Ishikawa (cell line): ENCODE results near the gene RAD54L.

Experiments
- CEBPB ChIP-seq: IDR thresholded peaks from 2 replicates; pipeline ENCODE4 v1.6.1; 2012
- CREB1 ChIP-seq: IDR thresholded peaks from 2 replicates; pipeline ENCODE4 v1.6.1; 2012; ENCODE audit warnings: low read depth
- EGR1 ChIP-seq: IDR thresholded peaks from 2 replicates; pipeline ENCODE4 v1.6.1; 2012
- EP300 ChIP-seq: IDR thresholded peaks from 2 replicates; pipeline ENCODE4 v1.6.1; 2012; ENCODE audit warnings: borderline replicate concordance
- FOXM1 ChIP-seq: IDR thresholded peaks from 2 replicates; pipeline ENCODE4 v1.6.1; 2012; ENCODE audit warnings: low read depth, borderline replicate concordance
- NFIC ChIP-seq: IDR thresholded peaks from 2 replicates; pipeline ENCODE4 v1.6.1; 2012
- RAD21 ChIP-seq: IDR thresholded peaks from 2 replicates; pipeline ENCODE4 v1.6.1; 2012; ENCODE audit warnings: low read depth
- TAF1 ChIP-seq: IDR thresholded peaks from 2 replicates; pipeline ENCODE4 v1.6.1; 2012; ENCODE audit warnings: low read depth, mild to moderate bottlenecking
- TCF12 ChIP-seq: IDR thresholded peaks from 2 replicates; pipeline ENCODE4 v1.6.1; 2012; ENCODE audit warnings: low read depth
- TEAD4 ChIP-seq: IDR thresholded peaks from 2 replicates; pipeline ENCODE4 v1.6.1; 2012
- YY1 ChIP-seq: IDR thresholded peaks from 2 replicates; pipeline ENCODE4 v1.6.1; 2012; ENCODE audit warnings: low read depth
- ZBTB7A ChIP-seq: IDR thresholded peaks from 2 replicates; pipeline ENCODE4 v1.6.1; 2012; ENCODE audit warnings: low read depth
- TF ChIP-seq, protein P1 (sequence below): IDR thresholded peaks from 2 replicates; pipeline ENCODE4 v1.6.1; 2012
- TF ChIP-seq, protein P2 (sequence below): IDR thresholded peaks from 2 replicates; pipeline ENCODE4 v1.6.1; 2012
- TF ChIP-seq, protein P3 (sequence below): IDR thresholded peaks from 2 replicates; pipeline ENCODE4 v1.6.1; 2012; ENCODE audit warnings: low read depth, mild to moderate bottlenecking

RAD54L gene

DNA sequence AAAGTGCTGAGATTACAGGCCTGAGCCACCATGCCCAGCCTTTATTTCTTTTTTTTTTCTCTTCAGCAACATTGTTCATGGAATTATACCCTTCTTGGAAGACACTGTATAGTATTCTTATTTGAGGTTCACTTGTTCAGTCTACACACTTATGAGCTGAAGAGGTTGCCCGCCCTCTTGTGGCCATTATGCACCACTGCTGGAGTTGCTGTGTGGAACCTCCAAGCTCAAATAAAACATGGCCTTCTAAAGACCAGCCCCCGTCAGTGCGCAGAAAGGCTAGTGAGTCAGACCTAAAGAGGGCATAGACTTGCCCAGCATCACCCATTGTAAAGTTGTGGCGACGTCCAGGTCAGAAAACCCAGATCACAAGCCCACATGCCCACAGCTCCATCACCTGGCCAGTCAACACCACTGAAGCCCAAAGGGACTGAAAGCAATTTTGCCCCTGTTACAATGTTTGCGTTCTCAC, 24.1 kb upstream of the RAD54L start:
- TF ChIP-seq EP300 (no peak), YY1 (peak; percentile 28; the same call in 1 of the 2 replicates), RAD21 (peak; percentile 95), NFIC (no peak)

DNA sequence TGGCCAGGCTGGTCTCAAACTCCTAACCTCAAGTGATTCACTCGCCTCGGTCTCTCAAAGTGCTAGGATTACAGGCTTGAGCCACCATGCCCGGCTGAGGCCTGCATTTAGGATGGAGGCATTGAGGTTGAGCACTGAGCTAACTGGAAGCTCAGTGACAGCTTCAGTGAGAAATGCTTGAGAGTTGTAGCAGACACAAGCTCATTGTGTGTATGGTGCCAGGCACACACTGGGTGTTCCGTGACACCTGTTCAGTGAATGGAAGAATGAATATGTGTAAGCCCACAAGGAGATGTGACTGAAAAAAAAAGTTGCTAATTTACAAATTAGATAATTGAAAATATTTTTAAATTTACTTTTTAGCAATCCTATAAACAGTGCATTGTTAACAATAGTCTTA, 22.6 kb upstream of the RAD54L start:
- TF ChIP-seq RAD21 = no peak

DNA sequence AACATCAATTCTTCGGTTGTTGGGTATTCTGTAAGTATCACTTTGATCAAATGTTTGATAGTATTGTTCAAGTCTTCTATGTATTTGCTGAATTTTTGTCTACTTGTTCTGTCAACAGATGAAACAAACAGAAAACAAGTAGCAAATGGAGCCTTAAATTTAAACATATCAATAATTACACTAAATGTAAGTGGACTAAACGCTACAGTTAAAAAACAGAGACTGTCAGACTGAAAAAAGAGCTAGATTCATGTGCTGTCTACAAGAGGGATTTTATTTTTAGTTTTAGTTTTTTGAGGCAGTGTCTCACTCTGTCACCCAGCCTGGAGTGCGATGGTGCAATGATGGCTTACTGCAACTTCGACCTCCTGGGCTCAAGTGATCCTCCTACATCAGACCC, 10.7 kb upstream of the RAD54L start:
- TF ChIP-seq EGR1 = no peak
- no peak for TF ChIP-seq FOXM1
- TF ChIP-seq NFIC = no peak
- no peak for TF ChIP-seq TCF12
- no peak for TF ChIP-seq RAD21
- TF ChIP-seq CREB1 = no peak
- no peak for TF ChIP-seq TEAD4
- TF ChIP-seq, protein P1, sequence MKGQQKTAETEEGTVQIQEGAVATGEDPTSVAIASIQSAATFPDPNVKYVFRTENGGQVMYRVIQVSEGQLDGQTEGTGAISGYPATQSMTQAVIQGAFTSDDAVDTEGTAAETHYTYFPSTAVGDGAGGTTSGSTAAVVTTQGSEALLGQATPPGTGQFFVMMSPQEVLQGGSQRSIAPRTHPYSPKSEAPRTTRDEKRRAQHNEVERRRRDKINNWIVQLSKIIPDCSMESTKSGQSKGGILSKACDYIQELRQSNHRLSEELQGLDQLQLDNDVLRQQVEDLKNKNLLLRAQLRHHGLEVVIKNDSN = no peak
- TF ChIP-seq, protein P2, sequence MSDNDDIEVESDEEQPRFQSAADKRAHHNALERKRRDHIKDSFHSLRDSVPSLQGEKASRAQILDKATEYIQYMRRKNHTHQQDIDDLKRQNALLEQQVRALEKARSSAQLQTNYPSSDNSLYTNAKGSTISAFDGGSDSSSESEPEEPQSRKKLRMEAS = no peak
- TF ChIP-seq ZBTB7A = no peak
- TF ChIP-seq CEBPB = no peak
- TF ChIP-seq YY1 = no peak

DNA sequence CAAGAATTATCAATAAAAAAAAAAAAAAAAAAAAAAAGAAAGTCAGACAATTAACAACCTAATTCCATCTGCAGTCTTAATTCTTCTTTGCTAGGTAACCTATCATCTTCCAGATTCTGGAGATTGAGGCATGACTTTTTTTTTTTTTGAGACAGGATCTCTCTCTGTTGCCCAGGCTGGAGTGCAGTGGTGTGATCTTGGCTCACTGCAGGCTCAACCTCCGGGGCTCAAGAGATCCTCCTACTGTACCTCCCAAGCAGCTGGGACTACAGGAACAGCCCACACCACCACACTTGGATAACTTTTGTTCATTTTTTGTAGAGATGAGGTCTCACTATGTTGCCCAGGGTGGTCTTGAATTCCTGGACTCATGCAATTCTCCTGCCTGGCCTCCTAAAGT, 4.6 kb upstream of the RAD54L start:
- TF ChIP-seq, protein P3, sequence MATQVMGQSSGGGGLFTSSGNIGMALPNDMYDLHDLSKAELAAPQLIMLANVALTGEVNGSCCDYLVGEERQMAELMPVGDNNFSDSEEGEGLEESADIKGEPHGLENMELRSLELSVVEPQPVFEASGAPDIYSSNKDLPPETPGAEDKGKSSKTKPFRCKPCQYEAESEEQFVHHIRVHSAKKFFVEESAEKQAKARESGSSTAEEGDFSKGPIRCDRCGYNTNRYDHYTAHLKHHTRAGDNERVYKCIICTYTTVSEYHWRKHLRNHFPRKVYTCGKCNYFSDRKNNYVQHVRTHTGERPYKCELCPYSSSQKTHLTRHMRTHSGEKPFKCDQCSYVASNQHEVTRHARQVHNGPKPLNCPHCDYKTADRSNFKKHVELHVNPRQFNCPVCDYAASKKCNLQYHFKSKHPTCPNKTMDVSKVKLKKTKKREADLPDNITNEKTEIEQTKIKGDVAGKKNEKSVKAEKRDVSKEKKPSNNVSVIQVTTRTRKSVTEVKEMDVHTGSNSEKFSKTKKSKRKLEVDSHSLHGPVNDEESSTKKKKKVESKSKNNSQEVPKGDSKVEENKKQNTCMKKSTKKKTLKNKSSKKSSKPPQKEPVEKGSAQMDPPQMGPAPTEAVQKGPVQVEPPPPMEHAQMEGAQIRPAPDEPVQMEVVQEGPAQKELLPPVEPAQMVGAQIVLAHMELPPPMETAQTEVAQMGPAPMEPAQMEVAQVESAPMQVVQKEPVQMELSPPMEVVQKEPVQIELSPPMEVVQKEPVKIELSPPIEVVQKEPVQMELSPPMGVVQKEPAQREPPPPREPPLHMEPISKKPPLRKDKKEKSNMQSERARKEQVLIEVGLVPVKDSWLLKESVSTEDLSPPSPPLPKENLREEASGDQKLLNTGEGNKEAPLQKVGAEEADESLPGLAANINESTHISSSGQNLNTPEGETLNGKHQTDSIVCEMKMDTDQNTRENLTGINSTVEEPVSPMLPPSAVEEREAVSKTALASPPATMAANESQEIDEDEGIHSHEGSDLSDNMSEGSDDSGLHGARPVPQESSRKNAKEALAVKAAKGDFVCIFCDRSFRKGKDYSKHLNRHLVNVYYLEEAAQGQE = no peak
- TF ChIP-seq EGR1 (no peak), FOXM1 (no peak), TCF12 (no peak), TAF1 (no peak), RAD21 (no peak), ZBTB7A (no peak), YY1 (no peak), CEBPB (no peak)
- TF ChIP-seq, protein P1 = no peak
- TF ChIP-seq, protein P2 = no peak

DNA sequence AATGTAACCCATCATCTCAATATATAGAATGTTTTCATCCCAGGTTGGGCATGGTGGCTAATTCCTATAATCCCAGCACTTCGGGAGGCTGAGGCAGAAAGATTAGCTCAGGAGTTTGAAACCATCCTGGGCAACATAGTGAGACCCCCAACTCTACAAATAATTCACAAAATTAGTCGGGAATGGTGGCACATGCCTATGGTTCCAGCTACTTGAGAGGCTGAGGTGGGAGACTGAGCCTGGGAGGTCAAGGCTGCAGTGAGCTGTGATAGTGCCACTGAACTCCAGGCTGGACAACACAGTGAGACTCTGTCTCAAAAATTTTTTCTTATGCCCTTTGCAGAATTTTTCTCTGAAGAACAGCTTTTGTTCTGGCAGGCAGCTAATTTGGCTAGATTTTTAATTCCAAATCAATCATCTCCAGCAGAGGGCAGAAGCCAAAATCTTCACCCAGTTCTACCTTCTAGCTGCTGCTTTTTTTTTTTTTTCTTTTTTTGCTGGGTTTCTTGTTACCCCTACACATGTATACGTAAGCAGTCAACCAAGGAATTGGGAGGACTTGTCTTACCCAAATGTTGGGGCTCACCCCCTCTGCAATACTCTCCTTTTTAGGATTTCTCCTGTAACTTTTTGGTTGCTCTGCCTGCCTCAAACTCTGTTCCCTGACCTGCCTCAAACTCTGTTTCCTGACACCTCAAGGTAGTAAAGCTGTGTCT, 2.7 kb upstream of the RAD54L start:
- TF ChIP-seq TEAD4 (no peak), ZBTB7A (no peak), CREB1 (no peak)
- TF ChIP-seq, protein P2 = no peak

DNA sequence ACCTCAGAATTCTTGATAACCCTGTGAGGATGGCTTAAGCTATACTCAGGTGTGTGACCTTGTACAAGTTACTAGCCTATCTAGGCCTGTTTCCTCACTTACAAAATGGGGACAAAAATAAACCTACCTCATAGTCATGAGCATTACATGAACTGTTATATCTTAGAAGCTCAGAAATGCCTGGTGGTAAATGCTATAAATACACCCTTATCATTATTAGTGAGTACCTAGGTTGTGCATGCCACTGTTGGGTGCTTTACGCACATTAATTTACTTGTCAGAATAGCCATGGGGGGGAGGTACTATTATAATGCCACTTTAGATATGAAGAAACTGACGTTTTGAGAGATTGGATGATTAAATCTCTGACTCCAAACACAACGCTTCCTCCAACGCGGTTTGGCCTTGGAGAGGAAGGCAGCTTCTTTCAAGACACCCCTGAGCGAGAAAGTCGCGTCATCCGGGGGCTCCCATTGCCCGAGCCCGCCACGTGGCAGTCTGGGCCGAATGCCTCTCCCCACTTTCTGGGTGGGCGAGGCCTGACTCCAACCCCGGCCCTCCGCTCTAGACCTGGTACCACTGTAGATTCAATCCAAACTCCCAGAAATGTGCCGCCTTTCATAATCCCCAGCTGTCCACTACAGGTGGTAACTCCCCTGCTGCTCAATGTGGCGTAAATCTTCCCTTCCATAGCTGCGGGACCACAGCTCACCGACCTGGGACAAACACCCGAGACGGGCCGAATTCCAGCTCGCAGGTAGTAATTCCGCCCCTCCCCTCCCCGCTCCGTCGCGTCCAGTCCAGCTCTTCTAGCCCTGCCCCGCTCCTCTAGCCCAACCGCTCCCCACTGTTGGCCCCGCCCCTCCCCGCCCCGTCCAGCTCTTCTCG, 771 bp upstream of the RAD54L start:
- TF ChIP-seq TEAD4 (peak; percentile 90), TAF1 (peak; percentile 48; the same call in 1 of the 2 replicates), RAD21 (no peak), YY1 (no peak; the same call in 1 of the 2 replicates), FOXM1 (no peak), CREB1 (no peak), CEBPB (peak; percentile 74), EGR1 (no peak), TCF12 (peak; percentile 96), ZBTB7A (peak; percentile 60; the same call in 1 of the 2 replicates), NFIC (peak; percentile 63), EP300 (peak; percentile 79; the same call in 1 of the 2 replicates)
- TF ChIP-seq, protein P3 = no peak
- TF ChIP-seq, protein P1 = peak; percentile 55; the same call in 1 of the 2 replicates
- TF ChIP-seq, protein P2 = peak; percentile 94
